Astrocyte of the spinal cord (primary cell): ENCODE measurements around the gene NTN5.
A peak's percentile ranks its signal among the peaks of the same experiment; 100 is the strongest.

Experiments used
- DNase-seq: peaks from one replicate; pipeline ENCODE4 v3.0.0; 2011; ENCODE audit warnings: low read depth, low spot score
- H3K4me3 ChIP-seq: 2 replicates; pipeline ENCODE4 v1.5.1; 2011; ENCODE audit warnings: low read depth, mild to moderate bottlenecking, low read length, moderate library complexity
- in situ Hi-C: cut with HindIII; loops from 2 replicates; pipeline ENCODE4 v1.10.0; 2017; ENCODE audit warnings: low sequenced_read_pairs
- TF ChIP-seq, protein P1 (sequence below): IDR thresholded peaks from 2 replicates; pipeline ENCODE4 v1.5.1; 2012; ENCODE audit warnings: low read depth, mild to moderate bottlenecking, low read length, inconsistent platforms

NTN5 gene

DNA sequence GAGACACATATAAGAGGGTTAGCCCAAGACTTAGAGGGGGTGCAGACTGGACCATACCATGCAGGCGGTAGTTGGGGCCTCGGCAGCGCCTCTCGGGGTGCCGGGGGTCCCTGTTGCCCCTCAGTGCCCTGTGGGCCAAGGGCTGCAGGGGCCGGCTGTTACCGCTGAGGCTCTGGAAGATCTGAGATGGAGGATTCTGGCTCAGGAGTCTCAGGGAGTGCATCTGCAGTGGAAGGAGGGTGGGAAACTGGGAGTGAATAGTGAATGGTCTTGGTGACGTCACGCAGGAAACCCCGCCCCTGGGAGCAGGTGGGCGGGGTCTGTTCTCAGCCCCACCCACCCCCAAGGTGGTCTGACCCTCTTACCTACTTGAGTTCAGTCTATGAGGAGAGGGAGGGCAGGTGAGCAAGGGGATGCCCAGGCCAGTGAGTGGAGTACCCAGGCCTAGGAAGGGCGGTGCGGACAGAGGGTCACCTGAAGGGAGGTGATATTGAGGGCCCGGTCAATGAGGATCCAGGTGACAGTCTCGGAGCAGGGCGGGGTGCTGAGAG, 33.9 kb downstream of the NTN5 start:
- H3K4me3 ChIP-seq, result no peak overlapping the region
- TF ChIP-seq, protein P1, sequence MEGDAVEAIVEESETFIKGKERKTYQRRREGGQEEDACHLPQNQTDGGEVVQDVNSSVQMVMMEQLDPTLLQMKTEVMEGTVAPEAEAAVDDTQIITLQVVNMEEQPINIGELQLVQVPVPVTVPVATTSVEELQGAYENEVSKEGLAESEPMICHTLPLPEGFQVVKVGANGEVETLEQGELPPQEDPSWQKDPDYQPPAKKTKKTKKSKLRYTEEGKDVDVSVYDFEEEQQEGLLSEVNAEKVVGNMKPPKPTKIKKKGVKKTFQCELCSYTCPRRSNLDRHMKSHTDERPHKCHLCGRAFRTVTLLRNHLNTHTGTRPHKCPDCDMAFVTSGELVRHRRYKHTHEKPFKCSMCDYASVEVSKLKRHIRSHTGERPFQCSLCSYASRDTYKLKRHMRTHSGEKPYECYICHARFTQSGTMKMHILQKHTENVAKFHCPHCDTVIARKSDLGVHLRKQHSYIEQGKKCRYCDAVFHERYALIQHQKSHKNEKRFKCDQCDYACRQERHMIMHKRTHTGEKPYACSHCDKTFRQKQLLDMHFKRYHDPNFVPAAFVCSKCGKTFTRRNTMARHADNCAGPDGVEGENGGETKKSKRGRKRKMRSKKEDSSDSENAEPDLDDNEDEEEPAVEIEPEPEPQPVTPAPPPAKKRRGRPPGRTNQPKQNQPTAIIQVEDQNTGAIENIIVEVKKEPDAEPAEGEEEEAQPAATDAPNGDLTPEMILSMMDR, result no peak
- in situ Hi-C loops, result no loop called here
- no peak for DNase-seq

DNA sequence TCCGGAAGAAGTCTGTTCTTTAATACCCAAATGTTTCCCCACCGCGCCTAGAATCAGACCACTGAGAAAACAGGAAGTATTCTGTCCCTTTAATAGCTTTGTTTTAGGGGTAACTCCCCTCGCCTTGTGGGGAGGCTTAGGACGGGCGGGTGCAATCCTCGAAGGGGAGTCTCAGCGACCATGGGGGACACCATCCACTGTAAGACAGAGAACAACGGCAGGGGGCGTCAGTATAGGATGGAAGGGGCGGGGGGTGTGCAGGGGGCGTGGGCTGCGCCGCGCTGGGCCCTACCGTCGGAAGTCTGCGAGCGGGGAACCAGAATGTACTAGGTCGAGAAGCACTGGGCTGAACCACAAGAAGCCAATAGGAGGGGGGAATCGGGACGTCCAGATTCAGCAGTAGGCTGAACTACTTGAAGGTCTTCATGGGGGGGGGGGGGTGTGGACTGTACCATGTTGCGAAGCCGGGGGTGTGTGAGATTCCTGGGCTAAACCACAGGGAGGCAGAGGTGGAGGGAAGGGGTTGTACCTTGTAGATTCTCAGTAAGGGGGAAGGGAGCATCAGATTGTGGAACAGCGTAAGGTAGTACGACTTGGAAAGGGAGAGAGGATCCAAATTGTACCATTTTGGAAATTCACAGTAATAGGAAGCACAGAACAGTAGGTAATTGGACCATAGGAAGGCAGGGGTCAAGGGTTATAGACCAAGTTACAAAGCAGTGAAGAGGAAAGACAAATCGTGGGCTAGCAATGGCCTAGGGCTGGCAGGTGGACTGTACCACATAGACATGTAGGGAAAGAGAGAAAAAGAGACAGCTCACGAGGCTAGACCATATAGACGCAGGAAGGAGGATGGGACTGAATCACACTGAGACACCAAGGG, 34.6 kb downstream of the NTN5 start:
- in situ Hi-C loops, result no loop called here
- peak; percentile 93 for DNase-seq
- TF ChIP-seq, protein P1, result peak; percentile 12
- H3K4me3 ChIP-seq, result peak overlapping the region; percentile 54

DNA sequence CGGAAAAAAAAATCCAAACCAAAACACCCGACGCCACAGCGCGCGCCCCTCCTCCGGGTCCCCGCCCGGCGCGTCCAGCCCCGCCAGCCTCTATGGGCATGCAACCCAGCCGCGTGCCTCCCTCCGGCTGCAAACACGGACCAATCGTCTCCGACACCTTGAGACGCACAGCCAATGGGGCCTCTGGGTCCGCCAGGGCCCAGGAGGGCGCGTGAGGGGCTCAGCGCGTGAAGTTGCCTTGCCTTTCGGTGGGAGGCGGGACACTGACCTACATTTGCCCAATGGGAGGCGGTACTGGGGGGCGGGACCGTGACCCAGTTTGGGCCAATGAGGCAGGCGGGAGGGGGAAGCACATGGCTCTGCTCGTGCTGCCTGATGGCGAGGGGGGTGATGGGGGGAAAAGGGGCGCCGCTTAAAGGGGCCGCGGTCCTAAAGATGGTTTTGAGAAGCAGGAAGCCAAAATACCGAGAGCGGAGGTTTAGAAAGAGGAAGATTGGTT, 35.3 kb downstream of the NTN5 start:
- TF ChIP-seq, protein P1, result no peak
- DNase-seq, result peak; percentile 99
- in situ Hi-C loops, result no loop called here
- peak overlapping the region; percentile 54 for H3K4me3 ChIP-seq

DNA sequence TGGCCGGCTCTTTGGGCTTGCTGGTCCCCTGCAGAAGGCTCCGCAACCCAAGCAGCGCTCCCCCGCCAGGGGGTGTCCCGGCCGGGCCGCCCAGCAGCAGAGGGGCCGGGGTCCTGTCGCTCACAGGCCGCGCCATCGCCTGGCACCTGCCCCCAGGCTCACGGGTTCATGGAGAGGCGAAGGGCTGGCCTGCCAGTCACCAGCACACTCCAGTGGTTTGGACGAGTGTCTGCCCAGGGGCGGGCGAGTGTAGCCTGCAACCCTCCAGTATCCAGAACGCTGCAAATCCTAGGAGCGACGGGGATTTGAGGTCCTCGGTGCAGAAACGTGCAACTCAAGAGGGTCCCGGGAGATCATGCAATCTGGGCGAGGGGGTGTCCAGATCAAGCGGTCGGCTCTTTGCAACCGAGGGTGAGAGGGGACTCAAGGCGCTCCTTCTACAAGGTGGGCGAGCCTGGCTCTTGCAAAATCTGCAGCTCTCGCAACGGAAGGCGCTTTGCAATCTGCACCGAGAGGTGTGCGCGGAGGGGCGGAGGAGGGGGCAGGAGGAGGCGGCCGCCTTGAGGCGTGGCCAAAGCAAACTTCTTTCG, 35.9 kb downstream of the NTN5 start, which contains the start of gene DBP:
TSS of gene DBP (minus strand) at position 521 of the 590 bp plus-strand sequence. CDS start at position 136, 385 bp downstream.
- in situ Hi-C loops, result no loop called here

DNA sequence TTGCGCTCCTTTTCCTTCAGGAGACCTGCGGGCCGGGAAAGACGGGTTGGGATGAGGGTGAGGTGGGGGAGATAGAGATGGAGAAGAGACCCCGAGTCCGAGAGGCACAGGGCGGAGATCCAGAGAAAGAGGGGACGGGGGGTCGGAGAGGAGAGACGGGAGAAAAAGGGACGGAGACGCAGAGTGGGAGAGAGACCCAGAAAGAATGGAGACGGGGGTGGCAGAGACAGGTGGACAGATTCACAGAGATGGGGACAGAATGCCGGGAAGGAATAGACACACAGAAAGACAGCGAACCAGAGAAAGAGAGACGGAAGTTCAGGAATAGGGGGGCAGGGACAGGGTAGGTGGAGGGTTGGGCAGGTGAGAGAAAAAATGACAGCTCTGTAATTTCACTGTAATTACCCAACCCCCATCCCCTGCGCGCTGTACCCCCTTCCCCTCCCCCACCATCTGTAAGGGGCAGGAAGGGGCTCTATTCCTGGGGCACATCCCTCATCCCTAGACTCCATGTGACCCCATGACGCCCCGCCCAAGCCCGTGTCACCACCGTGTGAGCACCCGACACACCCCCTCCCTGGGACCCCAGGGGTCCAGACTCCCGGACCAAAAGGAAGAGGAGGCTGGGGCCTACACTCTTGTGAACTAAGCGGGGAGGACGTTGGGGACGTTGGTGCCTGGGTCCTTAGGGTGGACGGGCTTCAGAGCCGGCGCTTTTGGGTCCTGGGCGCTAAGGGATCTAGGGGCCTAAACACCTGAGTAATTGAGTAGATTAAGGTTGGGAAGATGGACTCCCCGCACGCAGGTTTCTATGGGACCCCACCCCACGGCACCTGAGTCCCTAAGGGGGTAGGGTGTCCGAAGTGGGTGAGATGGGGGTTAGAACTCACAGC, 36.6 kb downstream of the NTN5 start:
- in situ Hi-C loops, result no loop called here
- H3K4me3 ChIP-seq, result peak overlapping the region; percentile 54
- no peak for DNase-seq
- TF ChIP-seq, protein P1, result no peak

More for the DNA sequence above, 35.9 kb downstream of the NTN5 start, which contains the start of gene DBP:
- no peak for DNase-seq
- peak within 1 kb of the TSS; percentile 54 for H3K4me3 ChIP-seq
- TF ChIP-seq, protein P1, result peak; percentile 16
